Measurements from ENCODE around the gene SMAD6. TPM values are rescaled to one million over a fixed set of nuclear protein-coding genes. Genes with fewer than 3 reads are reported as not detected.

Gene SMAD6
- total and polyA plus RNA-seq, 9 of the 15 experiments (the other 6 are each of a cell fraction or from before 2014, with no cell fraction given): 0.10 to 15.5 (median 3.7) TPM

DNA sequence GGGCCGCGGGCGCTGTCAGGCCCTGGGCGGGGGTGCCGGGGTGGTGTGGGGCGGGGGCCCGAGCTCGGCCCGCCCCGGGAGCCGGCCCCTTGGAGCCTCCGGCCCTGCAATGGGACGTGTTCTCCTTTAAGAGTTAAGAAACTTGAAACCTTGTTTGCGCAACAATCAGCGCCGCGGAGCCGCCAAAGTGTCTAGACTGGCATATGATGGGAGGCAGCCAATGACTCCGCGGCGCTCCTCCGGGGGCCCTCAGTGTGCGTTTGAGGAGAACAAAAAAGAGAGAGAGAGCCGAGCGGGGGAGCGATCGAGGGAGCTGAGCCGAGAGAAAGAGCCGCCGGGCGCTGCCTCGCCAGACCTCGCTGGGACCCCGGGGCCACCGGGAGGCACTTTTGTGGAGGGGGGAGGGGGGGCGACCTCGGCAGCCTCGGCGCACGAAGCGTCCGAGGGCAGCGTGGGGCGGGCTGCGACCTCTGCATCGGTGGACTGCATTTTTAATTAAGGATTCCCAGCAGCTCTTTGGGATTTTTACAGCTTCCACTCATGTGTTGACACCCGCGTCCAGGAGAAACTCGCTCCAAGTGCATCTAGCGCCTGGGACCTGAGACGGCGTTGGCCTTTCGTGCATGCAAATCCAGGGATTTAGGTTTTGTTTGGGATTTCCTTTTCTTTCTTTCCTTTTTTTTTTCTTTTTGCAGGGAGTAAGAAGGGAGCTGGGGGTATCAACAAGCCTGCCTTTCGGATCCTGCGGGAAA lies at the start of gene SMAD6 (continued):
- TF ChIP-seq, protein P1, sequence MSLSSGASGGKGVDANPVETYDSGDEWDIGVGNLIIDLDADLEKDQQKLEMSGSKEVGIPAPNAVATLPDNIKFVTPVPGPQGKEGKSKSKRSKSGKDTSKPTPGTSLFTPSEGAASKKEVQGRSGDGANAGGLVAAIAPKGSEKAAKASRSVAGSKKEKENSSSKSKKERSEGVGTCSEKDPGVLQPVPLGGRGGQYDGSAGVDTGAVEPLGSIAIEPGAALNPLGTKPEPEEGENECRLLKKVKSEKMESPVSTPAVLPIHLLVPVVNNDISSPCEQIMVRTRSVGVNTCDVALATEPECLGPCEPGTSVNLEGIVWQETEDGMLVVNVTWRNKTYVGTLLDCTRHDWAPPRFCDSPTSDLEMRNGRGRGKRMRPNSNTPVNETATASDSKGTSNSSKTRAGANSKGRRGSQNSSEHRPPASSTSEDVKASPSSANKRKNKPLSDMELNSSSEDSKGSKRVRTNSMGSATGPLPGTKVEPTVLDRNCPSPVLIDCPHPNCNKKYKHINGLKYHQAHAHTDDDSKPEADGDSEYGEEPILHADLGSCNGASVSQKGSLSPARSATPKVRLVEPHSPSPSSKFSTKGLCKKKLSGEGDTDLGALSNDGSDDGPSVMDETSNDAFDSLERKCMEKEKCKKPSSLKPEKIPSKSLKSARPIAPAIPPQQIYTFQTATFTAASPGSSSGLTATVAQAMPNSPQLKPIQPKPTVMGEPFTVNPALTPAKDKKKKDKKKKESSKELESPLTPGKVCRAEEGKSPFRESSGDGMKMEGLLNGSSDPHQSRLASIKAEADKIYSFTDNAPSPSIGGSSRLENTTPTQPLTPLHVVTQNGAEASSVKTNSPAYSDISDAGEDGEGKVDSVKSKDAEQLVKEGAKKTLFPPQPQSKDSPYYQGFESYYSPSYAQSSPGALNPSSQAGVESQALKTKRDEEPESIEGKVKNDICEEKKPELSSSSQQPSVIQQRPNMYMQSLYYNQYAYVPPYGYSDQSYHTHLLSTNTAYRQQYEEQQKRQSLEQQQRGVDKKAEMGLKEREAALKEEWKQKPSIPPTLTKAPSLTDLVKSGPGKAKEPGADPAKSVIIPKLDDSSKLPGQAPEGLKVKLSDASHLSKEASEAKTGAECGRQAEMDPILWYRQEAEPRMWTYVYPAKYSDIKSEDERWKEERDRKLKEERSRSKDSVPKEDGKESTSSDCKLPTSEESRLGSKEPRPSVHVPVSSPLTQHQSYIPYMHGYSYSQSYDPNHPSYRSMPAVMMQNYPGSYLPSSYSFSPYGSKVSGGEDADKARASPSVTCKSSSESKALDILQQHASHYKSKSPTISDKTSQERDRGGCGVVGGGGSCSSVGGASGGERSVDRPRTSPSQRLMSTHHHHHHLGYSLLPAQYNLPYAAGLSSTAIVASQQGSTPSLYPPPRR (CRISPR knock-in tag; IDR thresholded peaks at IDR 0.05; ENCODE audit: borderline replicate concordance): no peak
- TF ChIP-seq MCM5 (IDR thresholded peaks at IDR 0.05; ENCODE audit: low read depth) (no peak), SMC3 (conservative IDR thresholded peaks at IDR 0.05; ENCODE audit: insufficient read depth, low read depth, low read length) (no peak), TEAD1 (CRISPR knock-in tag; IDR thresholded peaks at IDR 0.05) (no peak), PHF8 (IDR thresholded peaks at IDR 0.05; ENCODE audit: borderline replicate concordance, low read length) (0 out of 2 replicates have a peak, but pooled peaks have one; percentile 12)
- TF ChIP-seq, protein P2, sequence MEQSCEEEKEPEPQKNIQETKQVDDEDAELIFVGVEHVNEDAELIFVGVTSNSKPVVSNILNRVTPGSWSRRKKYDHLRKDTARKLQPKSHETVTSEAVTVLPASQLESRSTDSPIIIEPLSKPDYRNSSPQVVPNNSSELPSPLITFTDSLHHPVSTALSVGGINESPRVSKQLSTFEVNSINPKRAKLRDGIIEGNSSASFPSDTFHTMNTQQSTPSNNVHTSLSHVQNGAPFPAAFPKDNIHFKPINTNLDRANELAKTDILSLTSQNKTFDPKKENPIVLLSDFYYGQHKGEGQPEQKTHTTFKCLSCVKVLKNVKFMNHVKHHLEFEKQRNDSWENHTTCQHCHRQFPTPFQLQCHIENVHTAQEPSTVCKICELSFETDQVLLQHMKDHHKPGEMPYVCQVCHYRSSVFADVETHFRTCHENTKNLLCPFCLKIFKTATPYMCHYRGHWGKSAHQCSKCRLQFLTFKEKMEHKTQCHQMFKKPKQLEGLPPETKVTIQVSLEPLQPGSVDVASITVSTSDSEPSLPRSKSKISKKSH (CRISPR knock-in tag; IDR thresholded peaks at IDR 0.05): no peak
- TF ChIP-seq, protein P3, sequence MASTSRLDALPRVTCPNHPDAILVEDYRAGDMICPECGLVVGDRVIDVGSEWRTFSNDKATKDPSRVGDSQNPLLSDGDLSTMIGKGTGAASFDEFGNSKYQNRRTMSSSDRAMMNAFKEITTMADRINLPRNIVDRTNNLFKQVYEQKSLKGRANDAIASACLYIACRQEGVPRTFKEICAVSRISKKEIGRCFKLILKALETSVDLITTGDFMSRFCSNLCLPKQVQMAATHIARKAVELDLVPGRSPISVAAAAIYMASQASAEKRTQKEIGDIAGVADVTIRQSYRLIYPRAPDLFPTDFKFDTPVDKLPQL (IDR thresholded peaks at IDR 0.05; ENCODE audit: extremely low read depth, insufficient read length): no peak
- TF ChIP-seq, protein P4, sequence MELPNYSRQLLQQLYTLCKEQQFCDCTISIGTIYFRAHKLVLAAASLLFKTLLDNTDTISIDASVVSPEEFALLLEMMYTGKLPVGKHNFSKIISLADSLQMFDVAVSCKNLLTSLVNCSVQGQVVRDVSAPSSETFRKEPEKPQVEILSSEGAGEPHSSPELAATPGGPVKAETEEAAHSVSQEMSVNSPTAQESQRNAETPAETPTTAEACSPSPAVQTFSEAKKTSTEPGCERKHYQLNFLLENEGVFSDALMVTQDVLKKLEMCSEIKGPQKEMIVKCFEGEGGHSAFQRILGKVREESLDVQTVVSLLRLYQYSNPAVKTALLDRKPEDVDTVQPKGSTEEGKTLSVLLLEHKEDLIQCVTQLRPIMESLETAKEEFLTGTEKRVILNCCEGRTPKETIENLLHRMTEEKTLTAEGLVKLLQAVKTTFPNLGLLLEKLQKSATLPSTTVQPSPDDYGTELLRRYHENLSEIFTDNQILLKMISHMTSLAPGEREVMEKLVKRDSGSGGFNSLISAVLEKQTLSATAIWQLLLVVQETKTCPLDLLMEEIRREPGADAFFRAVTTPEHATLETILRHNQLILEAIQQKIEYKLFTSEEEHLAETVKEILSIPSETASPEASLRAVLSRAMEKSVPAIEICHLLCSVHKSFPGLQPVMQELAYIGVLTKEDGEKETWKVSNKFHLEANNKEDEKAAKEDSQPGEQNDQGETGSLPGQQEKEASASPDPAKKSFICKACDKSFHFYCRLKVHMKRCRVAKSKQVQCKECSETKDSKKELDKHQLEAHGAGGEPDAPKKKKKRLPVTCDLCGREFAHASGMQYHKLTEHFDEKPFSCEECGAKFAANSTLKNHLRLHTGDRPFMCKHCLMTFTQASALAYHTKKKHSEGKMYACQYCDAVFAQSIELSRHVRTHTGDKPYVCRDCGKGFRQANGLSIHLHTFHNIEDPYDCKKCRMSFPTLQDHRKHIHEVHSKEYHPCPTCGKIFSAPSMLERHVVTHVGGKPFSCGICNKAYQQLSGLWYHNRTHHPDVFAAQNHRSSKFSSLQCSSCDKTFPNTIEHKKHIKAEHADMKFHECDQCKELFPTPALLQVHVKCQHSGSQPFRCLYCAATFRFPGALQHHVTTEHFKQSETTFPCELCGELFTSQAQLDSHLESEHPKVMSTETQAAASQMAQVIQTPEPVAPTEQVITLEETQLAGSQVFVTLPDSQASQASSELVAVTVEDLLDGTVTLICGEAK (IDR thresholded peaks at IDR 0.05): no peak
- TF ChIP-seq, protein P4 (CRISPR knock-in tag; IDR thresholded peaks at IDR 0.05): no peak

Measured in K562 (cell line).